DOHH2 (cell line): ENCODE results near the gene CNNM4.
A peak's percentile ranks its signal among the peaks of the same experiment; 100 is the strongest.

Experiments used
- H3F3A ChIP-seq: fragments of 200-600 bp; sonication (generic), shearing (Covaris generic); 2 replicates; pipeline ENCODE4 v1.6.0; 2016; ENCODE audit warnings: antibody characterized with exemption, mild to moderate bottlenecking; ENCODE audit not compliant: control insufficient read depth, insufficient read depth
- H3K27ac ChIP-seq: fragments of 200-600 bp; sonication (generic); 2 replicates; pipeline ENCODE4 v1.5.1; 2014; ENCODE audit warnings: low read depth, mild to moderate bottlenecking, low read length, moderate library complexity
- H3K27me3 ChIP-seq: fragments of 200-600 bp; sonication (generic); 2 replicates; pipeline ENCODE4 v1.6.1; 2014; ENCODE audit warnings: mild to moderate bottlenecking, low read length, mixed read lengths; ENCODE audit not compliant: control insufficient read depth
- H3K36me3 ChIP-seq: fragments of 200-600 bp; sonication (generic); 2 replicates; pipeline ENCODE4 v1.6.1; 2014; ENCODE audit warnings: mild to moderate bottlenecking, low read length, moderate library complexity, mixed read lengths; ENCODE audit not compliant: control insufficient read depth
- H3K4me1 ChIP-seq: fragments of 200-600 bp; sonication (generic); 2 replicates; pipeline ENCODE4 v1.6.1; 2014; ENCODE audit warnings: mild to moderate bottlenecking, low read length, mixed read lengths; ENCODE audit not compliant: control insufficient read depth
- H3K4me2 ChIP-seq: fragments of 200-600 bp; sonication (generic); 2 replicates; pipeline ENCODE4 v1.6.0; 2014; ENCODE audit warnings: mild to moderate bottlenecking, low read length, moderate library complexity
- H3K4me3 ChIP-seq: fragments of 200-600 bp; sonication (generic); 2 replicates; pipeline ENCODE4 v1.5.1; 2014; ENCODE audit warnings: mild to moderate bottlenecking, low read length, mixed read lengths
- H3K79me2 ChIP-seq: fragments of 200-600 bp; sonication (generic); 2 replicates; pipeline ENCODE4 v1.6.1; 2014; ENCODE audit warnings: mild to moderate bottlenecking, low read length, mixed read lengths; ENCODE audit not compliant: control insufficient read depth
- H3K9me2 ChIP-seq: fragments of 200-600 bp; sonication (generic); replicated peaks from 2 replicates; pipeline ENCODE4 v1.6.1; 2014; ENCODE audit warnings: mild to moderate bottlenecking, low read length, mixed read lengths; ENCODE audit not compliant: control insufficient read depth
- H3K9me3 ChIP-seq: fragments of 200-600 bp; sonication (generic); 2 replicates; pipeline ENCODE4 v1.6.1; 2014; ENCODE audit warnings: antibody characterized with exemption, low read length, mixed read lengths; ENCODE audit not compliant: control insufficient read depth, insufficient read depth
- H4K20me1 ChIP-seq: fragments of 200-600 bp; sonication (generic); 2 replicates; pipeline ENCODE4 v1.6.0; 2014; ENCODE audit warnings: low read depth, mild to moderate bottlenecking, antibody characterized with exemption, low read length, moderate library complexity; ENCODE audit not compliant: control insufficient read depth, insufficient read depth
- EZH2phosphoT487 ChIP-seq: fragments of 200-600 bp; sonication (generic); IDR thresholded peaks from 2 replicates; pipeline ENCODE4 v1.6.1; 2017; ENCODE audit warnings: borderline replicate concordance, mild to moderate bottlenecking, antibody characterized with exemption, low read length, moderate library complexity, mixed read lengths
- TF ChIP-seq, protein P1 (sequence below): fragments of 200-600 bp; sonication (generic); IDR thresholded peaks from one replicate; pipeline ENCODE4 v1.5.1; 2014; ENCODE audit warnings: antibody characterized with exemption, mild to moderate bottlenecking, low read depth, low read length; ENCODE audit not compliant: poor library complexity, severe bottlenecking

Gene CNNM4

GRCh38 chr2:96817882-96818281 is 57.2 kb downstream of the CNNM4 start:
- TF ChIP-seq, protein P1, sequence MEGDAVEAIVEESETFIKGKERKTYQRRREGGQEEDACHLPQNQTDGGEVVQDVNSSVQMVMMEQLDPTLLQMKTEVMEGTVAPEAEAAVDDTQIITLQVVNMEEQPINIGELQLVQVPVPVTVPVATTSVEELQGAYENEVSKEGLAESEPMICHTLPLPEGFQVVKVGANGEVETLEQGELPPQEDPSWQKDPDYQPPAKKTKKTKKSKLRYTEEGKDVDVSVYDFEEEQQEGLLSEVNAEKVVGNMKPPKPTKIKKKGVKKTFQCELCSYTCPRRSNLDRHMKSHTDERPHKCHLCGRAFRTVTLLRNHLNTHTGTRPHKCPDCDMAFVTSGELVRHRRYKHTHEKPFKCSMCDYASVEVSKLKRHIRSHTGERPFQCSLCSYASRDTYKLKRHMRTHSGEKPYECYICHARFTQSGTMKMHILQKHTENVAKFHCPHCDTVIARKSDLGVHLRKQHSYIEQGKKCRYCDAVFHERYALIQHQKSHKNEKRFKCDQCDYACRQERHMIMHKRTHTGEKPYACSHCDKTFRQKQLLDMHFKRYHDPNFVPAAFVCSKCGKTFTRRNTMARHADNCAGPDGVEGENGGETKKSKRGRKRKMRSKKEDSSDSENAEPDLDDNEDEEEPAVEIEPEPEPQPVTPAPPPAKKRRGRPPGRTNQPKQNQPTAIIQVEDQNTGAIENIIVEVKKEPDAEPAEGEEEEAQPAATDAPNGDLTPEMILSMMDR, result no peak
- TF ChIP-seq EZH2phosphoT487, result no peak

DNA sequence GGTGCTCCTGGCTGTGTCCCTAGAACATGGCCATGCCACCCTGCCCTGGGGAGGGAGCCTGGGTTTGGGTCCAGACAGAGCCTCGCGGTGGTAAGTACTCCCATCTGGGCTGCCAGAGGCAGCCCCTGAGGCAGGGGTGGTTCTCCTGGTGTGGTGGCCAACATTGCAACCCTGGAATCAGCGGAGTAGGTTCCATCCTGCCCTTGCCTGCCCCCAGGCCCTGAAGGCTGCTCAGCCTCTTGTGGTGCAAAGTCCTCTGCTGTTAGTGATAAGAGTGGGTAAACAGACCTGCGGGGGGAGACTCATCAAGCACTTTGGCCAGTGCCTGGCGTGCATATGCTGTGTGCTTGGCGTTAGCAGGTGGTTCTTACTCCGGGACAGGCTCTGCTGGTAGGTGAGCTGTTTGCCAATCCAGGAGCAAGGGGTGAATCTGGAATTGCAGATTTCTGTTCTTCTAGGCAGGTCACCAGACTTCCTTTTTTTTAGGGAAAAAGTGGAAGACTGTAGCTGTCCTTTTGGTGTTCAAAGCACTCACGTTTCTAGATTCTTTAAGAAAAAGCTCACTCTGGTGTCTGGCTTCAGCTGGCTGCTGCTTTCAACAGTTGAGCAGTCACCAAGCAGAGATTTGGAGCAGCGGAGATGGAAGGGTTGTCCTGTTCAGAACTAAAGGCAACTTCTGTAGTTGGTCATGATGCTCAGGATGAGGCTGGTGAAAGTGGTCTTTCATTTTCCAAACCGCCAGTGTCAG is 58.6 kb downstream of the CNNM4 start:
- Histone ChIP-seq H3K9me2 (no peaks in the 10 kb centered on the region), H3F3A (no peaks in the 10 kb centered on the region), H3K9me3 (no peaks in the 10 kb centered on the region), H3K27me3 (no peaks in the 10 kb centered on the region), H3K4me3 (no peak overlapping the region), H3K79me2 (peaks cover 76% of the 10 kb centered on the region), H3K36me3 (peaks cover 56% of the 10 kb centered on the region), H3K4me2 (peak overlapping the region; percentile 92), H3K27ac (no peak overlapping the region), H3K4me1 (peaks cover 46% of the 10 kb centered on the region), H4K20me1 (peaks cover 28% of the 10 kb centered on the region)
- no peak for TF ChIP-seq EZH2phosphoT487
- TF ChIP-seq, protein P1, result no peak

More at GRCh38 chr2:96817882-96818281, 57.2 kb downstream of the CNNM4 start:
- Histone ChIP-seq H3K4me1 (peaks cover 47% of the 10 kb centered on the region), H3K79me2 (peaks cover 63% of the 10 kb centered on the region), H3K27ac (no peak overlapping the region), H3K4me3 (peak overlapping the region; percentile 82), H3F3A (no peaks in the 10 kb centered on the region), H3K27me3 (no peaks in the 10 kb centered on the region), H3K9me3 (no peaks in the 10 kb centered on the region), H3K36me3 (peaks cover 48% of the 10 kb centered on the region), H3K9me2 (no peaks in the 10 kb centered on the region), H4K20me1 (peaks cover 26% of the 10 kb centered on the region), H3K4me2 (peak overlapping the region; percentile 92)

- Histone ChIP-seq H3K27me3 (no peaks in the 10 kb centered on the region), H3K4me2 (peak overlapping the region; percentile 92; the same call in 1 of the 2 replicates), H3K4me3 (0 out of 2 replicates have a peak overlapping the region, but pooled peaks have one; percentile 6), H3K27ac (no peak overlapping the region), H3F3A (no peaks in the 10 kb centered on the region), H3K4me1 (peaks cover 44% of the 10 kb centered on the region), H3K36me3 (peaks cover 58% of the 10 kb centered on the region), H3K9me3 (no peaks in the 10 kb centered on the region), H3K9me2 (no peaks in the 10 kb centered on the region), H4K20me1 (peaks cover 28% of the 10 kb centered on the region), H3K79me2 (peaks cover 83% of the 10 kb centered on the region)
- TF ChIP-seq, protein P1, result no peak
- no peak for TF ChIP-seq EZH2phosphoT487
These were observed 59.3 kb downstream of the CNNM4 start for GRCh38 chr2:96819876-96820511.
